ENCODE measurements around the gene CDIP1. TPM values are rescaled to one million over a fixed set of nuclear protein-coding genes. Genes with fewer than 3 reads are reported as not detected.

The CDIP1 gene
- total and polyA plus RNA-seq, 3 donors from 2014 or later: 32.0 to 34.7 (median 34.0) TPM

DNA sequence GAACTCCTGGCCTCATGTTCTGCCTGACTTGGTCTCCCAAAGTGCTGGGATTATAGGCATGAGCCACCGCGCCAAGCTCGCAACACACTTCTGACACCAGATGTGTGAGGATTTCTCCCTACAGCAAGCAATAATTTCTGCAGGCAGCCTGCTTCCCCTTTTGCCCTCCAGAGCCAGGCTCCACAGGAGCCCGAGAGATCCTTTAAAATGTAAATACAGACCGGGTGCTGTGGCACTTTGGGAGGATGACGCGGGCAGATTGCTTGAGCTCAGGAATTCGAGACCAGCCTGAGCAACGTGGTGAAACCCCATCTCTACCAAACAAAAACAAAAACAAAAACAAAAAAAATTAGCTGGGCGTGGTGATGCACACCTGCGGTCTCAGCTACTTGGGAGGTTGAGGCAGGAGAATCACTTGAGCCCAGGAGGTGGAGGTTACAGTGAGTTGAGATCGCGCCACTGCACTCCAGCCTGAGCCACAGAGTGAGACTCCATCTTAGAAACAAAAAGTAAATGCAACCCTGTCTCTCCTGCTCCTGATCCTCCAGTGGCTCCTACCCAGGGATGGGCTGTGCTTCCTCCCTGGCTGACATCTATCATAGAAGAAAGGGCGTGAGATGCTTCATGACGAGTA is 32.2 kb upstream of the CDIP1 start:
- no peak overlapping the region for H3K4me3 ChIP-seq
- TF ChIP-seq POLR2A (IDR thresholded peaks at IDR 0.05): no peak
- TF ChIP-seq, protein P1, sequence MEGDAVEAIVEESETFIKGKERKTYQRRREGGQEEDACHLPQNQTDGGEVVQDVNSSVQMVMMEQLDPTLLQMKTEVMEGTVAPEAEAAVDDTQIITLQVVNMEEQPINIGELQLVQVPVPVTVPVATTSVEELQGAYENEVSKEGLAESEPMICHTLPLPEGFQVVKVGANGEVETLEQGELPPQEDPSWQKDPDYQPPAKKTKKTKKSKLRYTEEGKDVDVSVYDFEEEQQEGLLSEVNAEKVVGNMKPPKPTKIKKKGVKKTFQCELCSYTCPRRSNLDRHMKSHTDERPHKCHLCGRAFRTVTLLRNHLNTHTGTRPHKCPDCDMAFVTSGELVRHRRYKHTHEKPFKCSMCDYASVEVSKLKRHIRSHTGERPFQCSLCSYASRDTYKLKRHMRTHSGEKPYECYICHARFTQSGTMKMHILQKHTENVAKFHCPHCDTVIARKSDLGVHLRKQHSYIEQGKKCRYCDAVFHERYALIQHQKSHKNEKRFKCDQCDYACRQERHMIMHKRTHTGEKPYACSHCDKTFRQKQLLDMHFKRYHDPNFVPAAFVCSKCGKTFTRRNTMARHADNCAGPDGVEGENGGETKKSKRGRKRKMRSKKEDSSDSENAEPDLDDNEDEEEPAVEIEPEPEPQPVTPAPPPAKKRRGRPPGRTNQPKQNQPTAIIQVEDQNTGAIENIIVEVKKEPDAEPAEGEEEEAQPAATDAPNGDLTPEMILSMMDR (IDR thresholded peaks at IDR 0.05): no peak
- no peak overlapping the region for H3K27ac ChIP-seq
- intact Hi-C loops (cut with DNase I; ENCODE audit: low total_unique reads): no loop called here
- no peak for DNase-seq
- H3K4me1 ChIP-seq: no peaks in the 10 kb centered on the region
- H3K9me3 ChIP-seq: no peaks in the 10 kb centered on the region
- WGBS, 2 donors: 83 to 87% methylated on average over 15 of the region's 15 CpGs
- no peaks in the 10 kb centered on the region for H3K36me3 ChIP-seq (ENCODE audit: low read depth, missing control alignments)
- no peaks in the 10 kb centered on the region for H3K27me3 ChIP-seq

- DNase-seq: no peak
- H3K27me3 ChIP-seq: no peaks in the 10 kb centered on the region
- no peaks in the 10 kb centered on the region for H3K4me1 ChIP-seq
- no peaks in the 10 kb centered on the region for H3K9me3 ChIP-seq
- 85 to 89% methylated on average over 6 of the region's 6 CpGs for WGBS, 2 donors
- no peak overlapping the region for H3K4me3 ChIP-seq
- intact Hi-C loops (cut with DNase I; ENCODE audit: low total_unique reads): no loop called here
- no peak for TF ChIP-seq POLR2A (IDR thresholded peaks at IDR 0.05)
- TF ChIP-seq, protein P1 (IDR thresholded peaks at IDR 0.05): no peak
- no peak overlapping the region for H3K27ac ChIP-seq
- H3K36me3 ChIP-seq (ENCODE audit: low read depth, missing control alignments): no peaks in the 10 kb centered on the region
Observed at GRCh38 chr16:4570086-4570485, 31.5 kb upstream of the CDIP1 start.

GRCh38 chr16:4566144-4566543 is 27.6 kb upstream of the CDIP1 start:
- Histone ChIP-seq H3K9me3 (no peaks in the 10 kb centered on the region), H3K27me3 (no peaks in the 10 kb centered on the region), H3K4me3 (no peak overlapping the region), H3K36me3 (ENCODE audit: low read depth, missing control alignments) (no peaks in the 10 kb centered on the region), H3K27ac (no peak overlapping the region), H3K4me1 (no peaks in the 10 kb centered on the region)
- TF ChIP-seq, protein P1 (IDR thresholded peaks at IDR 0.05): no peak
- TF ChIP-seq POLR2A (IDR thresholded peaks at IDR 0.05): no peak
- WGBS, 2 donors: 83 to 92% methylated on average over 3 of the region's 3 CpGs
- no peak for DNase-seq
- intact Hi-C loops (cut with DNase I; ENCODE audit: low total_unique reads): no loop called here

DNA sequence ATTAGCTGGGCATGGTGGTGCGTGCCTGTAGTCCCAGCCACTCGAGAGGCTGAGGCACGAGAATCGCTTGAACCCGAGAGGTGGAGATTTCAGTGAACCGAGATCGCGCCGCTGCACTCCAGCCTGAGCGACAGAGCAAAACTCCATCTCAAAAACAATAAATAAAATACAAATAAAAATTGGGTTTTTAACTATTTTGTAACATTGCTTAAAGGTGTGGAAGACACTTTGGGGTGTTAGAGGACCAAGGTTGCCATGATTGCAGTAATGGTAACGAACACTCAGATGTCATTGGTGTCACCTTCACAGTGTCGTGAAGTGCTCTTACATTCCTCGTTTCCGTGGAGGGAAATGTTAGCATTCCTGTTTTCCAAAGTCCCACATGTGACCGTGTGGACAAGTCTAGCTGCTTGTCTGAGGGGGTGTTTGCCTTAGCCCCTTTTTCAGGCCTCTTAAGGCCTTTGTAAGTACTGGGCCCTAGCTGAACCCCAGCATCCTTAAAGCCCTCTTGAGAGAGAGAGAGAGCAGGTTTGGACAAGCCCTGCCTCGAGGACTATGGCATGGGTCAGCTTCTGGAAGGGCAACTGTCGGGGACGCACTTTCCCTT is 26.2 kb upstream of the CDIP1 start:
- H3K36me3 ChIP-seq (ENCODE audit: low read depth, missing control alignments): no peaks in the 10 kb centered on the region
- intact Hi-C loops (cut with DNase I; ENCODE audit: low total_unique reads): no loop called here
- WGBS, 2 donors: 89 to 93% methylated on average over 15 to 18 of the region's 18 CpGs
- DNase-seq: no peak
- no peaks in the 10 kb centered on the region for H3K27me3 ChIP-seq
- no peak overlapping the region for H3K4me3 ChIP-seq
- TF ChIP-seq, protein P1 (IDR thresholded peaks at IDR 0.05): no peak
- TF ChIP-seq POLR2A (IDR thresholded peaks at IDR 0.05): no peak
- no peaks in the 10 kb centered on the region for H3K9me3 ChIP-seq
- H3K4me1 ChIP-seq: no peaks in the 10 kb centered on the region
- no peak overlapping the region for H3K27ac ChIP-seq

DNA sequence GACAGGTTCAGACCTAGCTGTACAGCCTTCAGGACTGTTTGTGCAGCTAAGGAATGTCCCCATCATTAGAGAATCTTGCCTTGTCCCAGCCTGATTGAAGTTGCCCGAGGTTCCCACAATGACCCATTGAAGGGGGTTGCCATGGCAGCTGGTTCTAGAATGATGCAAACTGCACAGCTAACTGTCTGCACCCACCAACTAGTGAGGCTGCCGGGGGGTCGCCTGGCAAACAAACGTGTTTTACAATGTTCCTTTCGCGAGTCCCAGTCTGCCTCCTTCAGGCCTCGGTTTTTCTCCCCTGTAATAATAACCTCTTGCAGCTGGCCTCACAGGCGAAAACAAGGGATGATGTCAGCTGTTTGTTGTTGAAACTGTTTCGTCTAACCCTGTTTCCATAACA is 23.0 kb upstream of the CDIP1 start:
- H3K27ac ChIP-seq: no peak overlapping the region
- H3K4me1 ChIP-seq: no peaks in the 10 kb centered on the region
- WGBS, 2 donors: 61 to 64% methylated on average over 9 of the region's 9 CpGs
- H3K4me3 ChIP-seq: no peak overlapping the region
- no peak for TF ChIP-seq POLR2A (IDR thresholded peaks at IDR 0.05)
- TF ChIP-seq, protein P1 (IDR thresholded peaks at IDR 0.05): no peak
- H3K9me3 ChIP-seq: no peaks in the 10 kb centered on the region
- no peaks in the 10 kb centered on the region for H3K36me3 ChIP-seq (ENCODE audit: low read depth, missing control alignments)
- intact Hi-C loops (cut with DNase I; ENCODE audit: low total_unique reads): no loop called here
- H3K27me3 ChIP-seq: no peaks in the 10 kb centered on the region
- DNase-seq: no peak
